SH-SY5Y (cell line): ENCODE results near the gene OTULIN.

Source experiments
- GATA2 ChIP-seq: IDR thresholded peaks from 2 replicates; pipeline ENCODE4 v1.6.1; 2011; ENCODE audit warnings: mild to moderate bottlenecking, low read depth, low read length
- GATA3 ChIP-seq: IDR thresholded peaks from 2 replicates; pipeline ENCODE4 v1.6.1; 2011; ENCODE audit warnings: low read depth, mild to moderate bottlenecking, low read length, moderate library complexity

DNA sequence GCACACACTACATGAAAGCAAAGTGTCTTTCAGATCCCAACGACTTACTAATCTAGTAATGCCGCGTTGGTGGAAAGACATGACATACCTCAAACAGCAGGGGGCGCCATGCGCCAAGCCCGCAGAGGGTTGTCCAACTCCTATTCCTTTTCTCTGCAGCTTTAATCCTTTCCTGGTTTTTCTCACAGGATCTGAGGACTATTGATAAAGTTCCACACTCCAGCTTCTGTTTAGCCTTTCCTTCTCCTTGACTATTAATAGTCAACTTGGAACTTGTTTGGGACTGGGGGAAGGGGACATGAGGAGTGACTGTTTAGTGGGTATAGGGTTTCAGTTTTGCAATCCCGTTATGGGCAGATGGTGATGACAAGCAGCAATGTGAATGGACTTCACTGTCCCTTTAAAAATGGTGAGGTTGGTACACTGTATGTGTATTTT, 62.9 kb downstream of the OTULIN start:
- TF ChIP-seq GATA3 (no peak), GATA2 (no peak)
